HT-29 (cell line): ENCODE measurements around the gene FGD5. TPM values are rescaled to one million over a fixed set of nuclear protein-coding genes. Genes with fewer than 3 reads are reported as not detected.

Experiments used
- DNase-seq: peaks from one replicate; pipeline ENCODE4 v3.0.0-alpha.2; 2015; ENCODE audit warnings: low spot score
- total RNA-seq: library from RNA; depleted of rRNA; stranded (reverse); fragments of >200 nt; shearing (Covaris generic); gene quantifications from 2 replicates; pipeline ENCODE4 v1.2.3, GENCODE V29; 2014; rRNA removed

FGD5 gene, protein sequence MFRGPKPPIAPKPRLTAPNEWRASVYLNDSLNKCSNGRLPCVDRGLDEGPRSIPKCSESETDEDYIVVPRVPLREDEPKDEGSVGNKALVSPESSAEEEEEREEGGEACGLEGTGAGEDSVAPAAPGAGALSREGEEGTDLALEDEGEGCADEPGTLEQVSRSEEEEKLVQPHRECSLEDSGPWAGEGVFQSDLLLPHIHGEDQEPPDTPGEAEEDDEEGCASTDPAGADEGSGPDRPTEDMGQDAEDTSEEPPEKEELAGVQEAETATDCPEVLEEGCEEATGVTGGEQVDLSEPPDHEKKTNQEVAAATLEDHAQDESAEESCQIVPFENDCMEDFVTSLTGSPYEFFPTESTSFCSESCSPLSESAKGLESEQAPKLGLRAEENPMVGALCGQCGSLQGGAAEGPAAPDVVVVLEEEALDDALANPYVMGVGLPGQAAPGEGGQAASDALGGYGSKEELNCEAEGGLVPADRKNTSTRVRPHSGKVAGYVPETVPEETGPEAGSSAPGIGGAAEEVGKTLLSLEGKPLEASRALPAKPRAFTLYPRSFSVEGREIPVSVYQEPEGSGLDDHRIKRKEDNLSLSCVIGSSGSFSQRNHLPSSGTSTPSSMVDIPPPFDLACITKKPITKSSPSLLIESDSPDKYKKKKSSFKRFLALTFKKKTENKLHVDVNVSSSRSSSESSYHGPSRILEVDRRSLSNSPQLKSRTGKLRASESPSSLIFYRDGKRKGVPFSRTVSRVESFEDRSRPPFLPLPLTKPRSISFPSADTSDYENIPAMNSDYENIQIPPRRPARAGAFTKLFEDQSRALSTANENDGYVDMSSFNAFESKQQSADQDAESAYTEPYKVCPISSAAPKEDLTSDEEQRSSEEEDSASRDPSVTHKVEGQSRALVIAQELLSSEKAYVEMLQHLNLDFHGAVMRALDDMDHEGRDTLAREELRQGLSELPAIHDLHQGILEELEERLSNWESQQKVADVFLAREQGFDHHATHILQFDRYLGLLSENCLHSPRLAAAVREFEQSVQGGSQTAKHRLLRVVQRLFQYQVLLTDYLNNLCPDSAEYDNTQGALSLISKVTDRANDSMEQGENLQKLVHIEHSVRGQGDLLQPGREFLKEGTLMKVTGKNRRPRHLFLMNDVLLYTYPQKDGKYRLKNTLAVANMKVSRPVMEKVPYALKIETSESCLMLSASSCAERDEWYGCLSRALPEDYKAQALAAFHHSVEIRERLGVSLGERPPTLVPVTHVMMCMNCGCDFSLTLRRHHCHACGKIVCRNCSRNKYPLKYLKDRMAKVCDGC (N-terminal part only)
- not detected in 2 replicates for total RNA-seq

DNA sequence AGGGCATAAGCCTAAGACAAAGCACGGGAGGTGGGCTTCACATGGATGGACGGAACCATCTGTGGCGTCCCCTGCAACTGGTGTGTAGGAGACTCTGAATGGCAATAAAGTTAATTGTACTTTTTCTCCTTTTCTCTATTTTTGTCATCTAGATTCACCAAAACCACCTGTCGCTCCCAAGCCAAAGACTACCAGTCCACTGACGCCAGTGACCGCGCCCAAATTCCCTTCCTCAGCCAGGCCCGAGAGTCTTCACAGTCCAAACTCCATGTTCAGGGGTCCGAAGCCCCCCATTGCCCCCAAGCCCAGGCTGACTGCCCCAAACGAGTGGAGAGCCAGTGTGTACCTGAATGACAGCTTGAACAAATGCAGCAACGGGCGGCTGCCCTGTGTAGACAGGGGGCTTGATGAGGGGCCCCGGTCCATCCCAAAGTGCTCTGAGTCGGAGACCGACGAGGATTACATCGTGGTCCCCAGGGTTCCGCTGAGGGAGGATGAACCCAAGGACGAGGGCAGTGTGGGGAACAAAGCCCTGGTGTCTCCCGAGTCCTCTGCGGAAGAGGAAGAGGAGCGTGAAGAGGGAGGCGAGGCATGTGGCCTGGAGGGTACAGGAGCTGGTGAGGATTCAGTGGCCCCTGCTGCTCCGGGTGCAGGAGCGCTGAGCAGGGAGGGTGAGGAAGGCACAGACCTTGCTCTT is at the start of gene FGD5:
Gene FGD5, plus strand, starts transcription at position 159 of the 697 bp plus-strand sequence. Its CDS starts 110 bp downstream, at position 269.
- no peak for DNase-seq

DNA sequence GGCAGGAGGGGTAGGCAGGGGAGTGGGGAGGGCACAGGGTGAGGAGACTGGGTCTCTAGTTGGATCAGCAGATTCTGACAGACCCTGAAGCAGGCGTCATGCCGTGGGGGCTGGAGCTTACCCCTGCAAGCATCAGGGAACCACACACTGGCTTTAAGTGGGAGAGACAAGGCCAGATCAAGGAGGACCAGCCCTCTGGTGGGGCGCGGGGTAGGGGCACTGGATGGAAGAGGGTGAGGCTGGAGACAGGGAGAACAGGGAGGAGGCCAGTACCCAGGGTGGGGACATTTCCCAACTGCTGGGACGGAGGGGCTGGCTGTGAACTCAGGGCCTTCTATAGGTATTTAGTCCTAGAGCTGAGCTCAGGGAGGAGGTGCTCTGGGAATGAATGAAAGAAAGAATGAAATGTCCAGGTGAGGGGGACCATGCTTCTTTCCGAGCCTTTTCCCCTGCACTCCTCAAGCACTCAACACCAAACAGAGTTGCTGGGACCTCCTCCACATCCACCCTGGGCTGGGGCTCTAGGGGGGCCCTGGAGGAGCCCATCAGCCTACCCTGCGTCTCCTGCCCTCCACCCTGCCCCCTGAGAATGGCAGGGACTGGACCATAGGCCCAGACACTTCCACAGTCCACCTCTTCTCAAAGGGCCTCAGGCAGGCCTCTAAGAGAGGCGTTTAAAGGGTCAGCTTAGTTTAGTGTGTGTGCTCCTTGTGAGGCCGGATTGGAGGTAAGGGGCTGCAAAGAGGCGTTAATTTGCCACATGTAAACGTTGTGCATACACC is 49.0 kb upstream of the FGD5 start:
- DNase-seq: no peak

DNA sequence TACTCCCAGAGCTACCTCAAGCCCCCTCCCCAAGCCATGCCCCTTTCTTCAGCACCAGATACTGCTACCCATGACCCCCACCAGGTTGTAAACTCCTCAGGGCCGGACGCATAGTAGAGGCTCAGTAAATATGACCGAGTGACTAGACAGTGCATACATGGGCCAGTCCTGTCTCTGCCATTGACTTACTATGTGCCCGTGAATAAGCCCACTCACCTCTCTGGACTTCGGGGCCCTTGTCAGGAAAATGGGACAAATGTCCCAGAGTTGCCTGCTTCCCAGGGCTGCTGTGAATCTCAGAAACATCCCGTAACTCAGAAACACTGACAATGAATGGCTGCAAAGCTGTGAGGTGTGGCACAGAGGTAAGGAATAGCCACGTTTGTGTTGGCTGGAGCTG is 48.2 kb upstream of the FGD5 start:
- DNase-seq: no peak

DNA sequence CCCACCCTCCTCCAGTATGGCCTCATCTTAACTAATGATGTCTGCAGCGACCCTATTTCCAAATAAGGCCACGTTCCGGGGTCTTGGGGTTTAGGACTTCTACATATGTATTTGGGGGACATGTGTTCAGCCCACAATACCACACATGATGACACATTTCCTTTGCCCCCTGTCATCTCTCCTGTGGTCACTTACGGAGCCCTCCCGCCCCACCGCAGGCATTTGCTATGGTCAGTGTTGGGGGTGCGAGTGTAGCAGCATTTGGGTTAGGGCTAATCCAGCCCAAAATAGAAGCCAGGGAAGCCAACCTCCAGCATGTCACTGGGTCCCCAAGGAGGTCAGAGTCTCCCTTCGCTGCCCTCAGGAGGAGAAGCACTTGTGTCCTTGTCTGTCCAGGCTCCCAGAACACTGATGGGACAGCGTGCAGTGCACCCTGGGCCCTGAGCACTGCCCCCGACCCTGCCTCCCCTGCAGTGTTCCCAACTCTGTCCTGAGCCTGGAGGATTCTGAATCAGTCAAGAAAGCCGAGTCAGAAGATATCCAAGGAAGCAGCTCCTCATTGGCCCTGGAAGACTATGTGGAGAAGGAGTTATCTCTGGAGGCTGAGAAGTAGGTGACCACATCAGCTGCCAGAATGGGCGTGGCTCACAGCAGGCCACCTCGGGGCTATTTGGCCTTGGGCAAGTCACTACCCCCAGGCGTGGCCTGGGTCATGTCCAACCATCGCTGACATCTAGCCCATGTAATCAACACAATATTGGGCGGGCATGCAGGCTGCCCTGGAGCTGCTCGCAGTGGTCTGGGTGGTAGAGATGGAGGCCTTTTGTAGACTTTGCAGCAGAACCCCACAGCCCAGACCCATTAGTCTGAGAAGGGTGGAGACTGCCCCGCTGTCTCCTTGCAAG is 46.9 kb upstream of the FGD5 start:
- DNase-seq: no peak

DNA sequence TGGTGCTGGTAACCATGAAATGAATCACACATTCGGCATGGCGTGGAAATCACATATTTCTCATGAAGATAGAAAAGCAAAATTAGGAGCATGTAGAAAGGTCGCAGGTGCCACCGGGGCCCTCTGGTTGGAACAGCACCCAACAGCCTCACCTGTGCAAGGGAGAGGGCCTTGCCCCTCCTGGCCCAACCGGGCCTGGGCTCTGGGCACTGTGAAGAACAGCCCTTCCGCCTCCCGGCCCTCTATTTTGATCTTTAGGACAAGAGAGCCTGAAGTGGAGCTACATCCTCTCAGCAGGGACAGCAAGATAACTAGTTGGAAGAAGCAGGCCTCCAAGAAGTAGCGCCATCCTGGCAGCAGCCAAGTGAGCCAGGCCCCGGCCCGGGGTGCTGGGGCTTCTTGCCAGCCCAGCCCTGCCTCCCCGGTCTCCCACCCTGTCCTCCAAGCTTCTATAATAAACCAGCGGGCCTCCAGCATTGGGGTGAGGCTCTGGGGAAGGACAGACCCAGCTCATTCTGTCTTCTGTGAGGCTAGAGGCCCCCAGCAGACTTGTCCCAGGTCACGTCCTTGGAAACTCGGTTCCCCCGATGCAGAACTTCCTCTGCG is 46.1 kb upstream of the FGD5 start:
- no peak for DNase-seq

DNA sequence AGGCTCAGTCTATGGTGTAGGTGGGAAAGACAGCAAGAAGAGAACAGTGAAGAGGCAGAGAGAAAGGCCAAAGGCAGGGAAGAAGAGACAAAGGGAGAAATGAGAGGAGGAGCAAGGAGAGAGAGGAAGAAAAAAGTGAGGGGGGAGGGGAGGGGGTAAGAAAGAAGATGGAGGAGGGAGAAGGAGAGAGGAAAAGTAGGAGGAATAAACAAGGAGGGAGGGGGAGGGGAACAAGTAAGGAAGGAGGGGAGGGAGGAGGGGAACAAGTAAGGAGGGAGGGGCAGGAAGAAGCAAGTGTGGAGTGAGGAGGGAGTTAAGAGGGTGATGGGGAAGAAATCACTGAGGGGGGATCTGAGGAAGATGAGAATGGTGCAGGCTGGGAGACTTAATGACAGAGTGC is 45.5 kb upstream of the FGD5 start:
- DNase-seq: no peak

DNA sequence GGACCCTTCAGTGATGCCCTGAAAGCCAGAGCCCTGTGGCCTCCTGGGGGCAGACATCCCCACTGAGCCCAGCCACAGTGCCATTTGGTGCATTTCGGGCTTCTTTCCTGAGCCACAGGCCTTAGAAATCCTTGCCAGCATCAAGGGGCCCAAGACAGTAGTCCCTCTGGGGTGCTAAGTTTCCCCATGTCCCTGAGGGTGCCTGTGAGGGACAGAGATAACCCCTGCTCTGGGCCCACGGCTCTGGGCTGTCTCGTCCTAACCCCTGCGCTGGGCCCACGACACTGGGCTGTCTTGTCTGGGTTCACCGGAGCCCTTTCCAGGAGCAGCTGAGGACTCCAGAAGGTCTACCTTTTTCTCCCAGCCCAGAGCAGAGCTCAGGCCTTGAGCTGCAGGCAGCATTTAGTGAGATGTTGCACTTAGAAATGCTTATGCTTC is 45.1 kb upstream of the FGD5 start:
- no peak for DNase-seq

DNA sequence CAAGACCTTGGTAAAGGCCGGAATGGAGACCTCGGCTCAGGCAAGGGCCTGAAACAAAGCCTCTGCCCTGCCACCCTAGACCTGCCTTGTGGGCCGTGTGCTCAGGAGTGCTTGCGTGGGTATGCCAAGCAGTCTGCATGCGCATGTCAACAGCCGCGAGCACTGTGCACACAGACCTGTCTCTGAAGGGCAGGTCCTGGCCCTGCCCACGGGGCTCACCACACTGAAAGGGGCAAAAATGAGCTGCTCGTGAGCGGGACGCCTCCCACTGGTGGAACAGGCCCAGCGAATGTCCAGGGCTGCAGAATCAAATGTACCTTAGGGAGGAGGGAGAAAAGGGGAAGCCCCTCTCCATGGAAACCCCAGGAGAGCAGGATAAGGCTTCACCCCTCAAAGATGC is 44.3 kb upstream of the FGD5 start:
- DNase-seq: no peak

DNA sequence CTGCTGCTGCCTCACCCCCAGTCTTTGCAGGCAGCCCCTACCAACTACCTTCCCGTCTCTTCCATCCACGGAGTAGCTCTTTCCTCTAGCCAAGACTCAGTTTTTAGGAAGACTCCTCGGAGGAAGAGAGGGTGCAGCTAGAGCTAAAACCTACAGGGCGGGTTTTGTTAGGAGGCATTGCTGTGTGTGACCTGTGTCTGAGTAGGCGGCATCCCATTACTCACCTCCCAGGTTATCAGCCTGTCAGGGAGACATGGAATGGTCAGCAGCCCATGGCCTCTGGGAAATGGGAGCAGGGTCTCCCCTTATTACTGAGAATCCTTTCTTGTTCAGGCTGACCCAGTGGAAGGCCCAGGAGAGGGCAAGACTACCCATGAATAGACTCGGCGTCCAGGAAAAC is 43.8 kb upstream of the FGD5 start:
- no peak for DNase-seq

DNA sequence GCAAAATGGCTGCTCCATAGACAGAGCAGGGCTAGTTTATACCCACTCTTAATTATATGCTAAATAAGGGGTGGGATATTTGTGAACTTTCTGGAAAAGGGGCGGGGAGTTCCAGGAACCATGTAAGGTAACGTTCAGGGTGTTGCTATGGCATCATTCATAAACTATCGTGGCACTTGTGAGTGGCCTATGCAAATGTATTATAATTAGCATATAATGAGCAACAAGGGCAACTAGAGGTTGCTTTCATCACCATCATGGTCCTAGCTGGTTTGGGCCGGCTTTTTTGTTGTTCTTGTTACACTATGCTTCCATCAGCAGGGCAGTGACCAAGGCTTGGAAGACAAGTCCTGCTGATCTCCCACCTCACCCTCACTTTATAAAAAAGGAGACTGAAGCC is 43.2 kb upstream of the FGD5 start:
- no peak for DNase-seq

DNA sequence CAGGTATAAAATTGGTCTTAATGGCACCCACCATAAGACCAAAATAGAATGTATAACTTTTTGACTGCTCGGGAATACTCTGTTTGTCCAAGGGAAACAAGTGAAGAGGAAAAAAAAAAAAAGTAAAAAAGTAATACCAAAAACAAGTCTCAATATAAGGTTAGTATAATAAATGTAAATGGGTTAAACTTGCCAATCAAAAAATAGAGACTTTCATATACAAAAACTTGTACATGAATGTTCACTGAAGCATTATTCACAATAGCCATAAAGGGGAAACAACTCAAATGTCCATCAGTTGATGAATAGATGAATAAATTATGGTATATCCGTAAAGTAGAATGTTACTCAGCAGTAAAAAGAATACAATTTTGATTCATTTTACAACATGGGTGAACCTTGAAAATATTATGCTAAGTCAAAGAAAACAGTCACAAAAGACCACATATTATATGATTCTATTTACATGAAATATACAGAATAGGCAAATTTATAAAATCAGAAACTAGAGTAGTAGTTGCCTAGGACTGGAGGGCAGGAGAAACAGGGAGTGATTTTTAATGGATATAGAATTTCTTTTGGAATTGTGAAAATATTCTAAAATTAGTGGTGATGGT is 39.6 kb upstream of the FGD5 start:
- DNase-seq: no peak

DNA sequence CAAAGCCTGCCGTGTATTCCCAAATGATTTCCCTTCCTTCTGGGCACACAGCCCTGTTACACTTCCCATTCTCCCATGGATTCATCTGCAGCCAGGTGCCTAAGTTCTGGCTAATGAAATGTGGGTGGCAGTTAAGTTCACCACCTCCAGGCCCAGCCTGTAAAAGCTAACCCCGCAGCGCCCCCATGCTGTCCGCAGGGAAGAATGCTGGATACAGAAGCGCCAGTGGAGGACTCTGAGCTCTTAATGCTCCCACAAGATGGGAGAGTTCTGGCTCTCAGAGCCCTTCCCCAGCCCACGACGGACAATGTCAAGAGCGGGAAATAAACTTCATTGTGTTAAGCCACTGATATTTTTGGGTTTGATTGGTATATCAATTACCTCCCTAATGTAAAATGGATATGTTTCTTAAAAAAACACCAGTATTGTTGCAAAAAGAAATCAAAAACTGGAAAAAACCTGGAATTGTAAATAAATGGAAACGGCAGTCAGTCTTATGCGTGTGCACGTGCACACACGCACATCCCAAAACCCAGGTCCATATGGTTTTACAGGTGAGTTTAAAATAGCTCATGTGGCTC is 37.7 kb upstream of the FGD5 start:
- peak; percentile 51 for DNase-seq

DNA sequence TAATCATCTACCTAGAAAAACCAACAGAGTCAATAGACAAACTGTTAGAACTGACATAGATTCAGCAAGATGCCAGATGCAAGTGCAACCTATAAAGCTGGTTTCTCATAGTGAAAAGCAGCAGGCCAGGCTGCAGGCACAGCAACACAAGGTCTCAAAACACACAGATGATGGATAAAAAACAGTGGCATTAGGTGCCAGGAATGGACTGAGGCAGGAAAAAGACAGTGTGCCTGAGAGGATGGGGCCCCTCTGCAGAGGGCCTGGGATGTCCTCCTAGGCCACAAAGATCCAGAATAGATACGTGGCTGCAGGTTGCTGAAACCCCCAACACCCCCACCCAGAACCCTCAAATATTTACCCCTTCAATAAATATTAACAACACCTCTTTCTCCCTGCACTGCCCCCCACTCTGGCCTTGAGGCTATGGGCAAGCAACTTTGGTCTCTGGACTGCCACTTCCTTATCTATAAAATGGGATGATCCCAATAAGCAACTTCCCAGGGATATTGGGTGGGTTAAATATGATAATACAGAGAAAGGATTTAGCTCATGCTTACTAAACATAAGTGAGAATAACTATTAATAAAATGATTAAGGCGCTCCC is 35.2 kb upstream of the FGD5 start:
- no peak for DNase-seq

DNA sequence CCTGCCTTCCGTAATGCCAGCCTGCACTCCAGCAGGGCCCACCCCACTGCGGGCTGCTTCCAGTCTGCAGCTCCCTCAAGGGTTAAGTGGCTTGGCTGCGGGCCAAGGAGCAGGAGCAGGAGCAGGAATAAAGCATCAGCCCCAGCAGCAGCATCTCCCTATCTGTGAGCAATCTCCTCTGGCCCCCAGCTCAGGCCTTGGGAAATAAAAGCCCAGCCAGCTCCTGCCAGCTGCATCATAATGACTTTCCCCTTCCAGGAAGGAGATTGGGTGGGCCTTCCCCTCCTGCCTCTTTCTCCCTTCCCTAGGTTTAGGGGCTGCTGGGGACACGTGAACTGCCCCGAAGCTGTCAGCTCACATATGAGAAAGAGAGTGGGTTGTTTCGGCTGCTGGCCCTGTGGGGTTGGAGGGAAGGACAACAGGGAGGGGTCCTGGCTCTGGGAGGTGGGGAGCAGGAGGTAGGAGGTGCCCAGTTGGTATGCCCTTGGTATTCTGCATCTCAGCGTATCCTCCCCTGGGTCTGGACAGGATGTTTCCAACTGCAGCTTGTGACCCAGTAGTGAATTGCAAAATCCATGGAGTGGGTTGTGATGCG is 34.6 kb upstream of the FGD5 start:
- no peak for DNase-seq

DNA sequence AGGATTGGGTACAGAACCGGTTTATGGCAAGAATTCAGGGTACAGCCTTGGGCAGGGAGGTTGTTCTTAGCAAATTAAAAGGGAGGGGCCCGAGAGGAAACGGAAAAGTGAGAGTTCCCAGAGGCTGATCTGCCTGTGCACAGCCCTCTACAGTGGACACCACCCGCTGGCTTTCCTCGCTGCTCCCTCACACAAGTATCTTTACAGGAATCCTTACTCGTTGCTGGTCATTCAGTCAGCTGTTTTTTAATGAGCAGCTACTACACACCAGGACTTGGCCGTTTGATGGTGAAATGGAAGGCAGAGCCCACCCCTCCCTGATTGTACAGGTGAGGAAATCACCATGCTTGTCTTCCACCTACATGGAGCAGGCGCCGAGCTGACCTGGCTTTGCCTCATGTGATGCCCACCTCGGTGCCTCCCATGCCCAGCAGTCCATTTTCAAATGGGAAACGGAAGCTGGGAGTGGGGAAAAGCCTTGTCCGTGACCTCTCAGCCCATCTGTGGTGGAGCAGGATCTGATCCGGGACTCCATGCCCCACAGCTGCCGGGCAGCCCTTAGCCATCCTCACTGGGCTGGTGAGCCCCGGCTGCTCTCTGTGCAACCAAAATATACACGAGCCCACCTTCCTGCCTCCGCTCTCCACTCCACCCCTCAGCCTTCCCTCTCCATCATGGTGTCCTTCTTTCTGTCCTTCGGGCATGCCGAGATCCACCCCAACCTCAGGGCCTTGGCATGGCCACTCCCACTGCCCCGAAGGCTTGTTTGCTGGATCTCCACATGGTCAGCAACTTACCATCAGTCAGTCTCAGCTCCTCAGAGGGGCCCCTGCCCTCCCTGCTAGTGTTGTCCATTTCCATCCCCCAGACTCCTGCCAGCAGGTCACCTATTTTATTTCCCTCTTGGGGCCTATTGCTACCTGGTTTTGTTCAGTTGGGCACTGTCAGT is 33.3 kb upstream of the FGD5 start:
- DNase-seq: no peak

DNA sequence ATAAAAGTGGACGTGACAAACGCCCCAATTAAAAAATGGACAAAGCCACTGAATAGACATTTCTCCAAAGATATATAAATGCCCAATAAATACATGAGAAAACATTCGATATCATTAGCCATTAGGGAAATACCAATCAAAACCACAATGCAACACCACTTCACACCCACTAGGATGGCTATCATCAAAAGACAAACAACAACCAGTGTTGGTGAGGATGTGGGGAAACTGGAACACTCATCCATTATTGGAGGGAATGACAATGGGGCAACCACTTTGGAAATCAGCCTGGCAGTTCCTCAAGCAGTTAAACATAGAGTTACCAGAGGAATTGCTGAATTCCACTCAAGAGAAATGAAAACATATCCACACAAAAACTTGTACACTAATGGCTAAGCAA is 32.4 kb upstream of the FGD5 start:
- DNase-seq: no peak
